ENCODE results near the gene PNPLA6.

DNA sequence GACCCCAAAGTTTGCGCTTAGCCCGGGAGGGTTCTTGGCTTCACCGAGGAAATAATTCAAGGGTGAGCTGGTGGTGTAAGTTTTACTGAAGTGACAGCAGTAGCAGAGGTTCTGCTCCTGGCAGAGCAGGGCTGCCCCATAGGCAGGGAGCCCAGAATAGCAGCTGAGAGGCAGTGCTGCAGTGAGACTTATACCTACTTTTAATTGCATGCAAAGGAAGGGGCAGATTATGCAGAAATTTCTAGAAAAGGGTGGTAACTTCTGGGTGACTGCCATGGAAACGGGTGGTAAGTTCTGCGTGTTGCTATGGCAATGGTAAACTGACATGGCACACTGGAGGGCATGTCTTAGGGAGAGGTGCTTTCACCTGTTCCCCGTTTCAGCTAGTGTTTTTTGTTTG is 42.6 kb downstream of the PNPLA6 start:
- TF ChIP-seq EZH2 (IDR thresholded peaks at IDR 0.05) (no peak), POLR2AphosphoS5 (IDR thresholded peaks at IDR 0.05; ENCODE audit: borderline replicate concordance, low read depth, low read length) (no peak)
